Astrocyte (in vitro differentiated cells and primary cell): Measurements from ENCODE around the gene CPNE6.
"Not testable (repeated sequence)": the region's sequence is repeated elsewhere in the genome, so short reads cannot be mapped to it uniquely, and the experiment has no call there.

Experiments used
- EZH2 ChIP-seq: IDR thresholded peaks from 2 replicates; pipeline ENCODE4 v1.6.1; 2012; ENCODE audit warnings: mild to moderate bottlenecking, low read length, inconsistent platforms; ENCODE audit not compliant: insufficient read depth
- TF ChIP-seq, protein P1 (sequence below): IDR thresholded peaks from 2 replicates; pipeline ENCODE4 v1.5.1; 2011; ENCODE audit warnings: low read depth, mild to moderate bottlenecking, inconsistent platforms, low read length, moderate library complexity; ENCODE audit not compliant: insufficient read depth

DNA sequence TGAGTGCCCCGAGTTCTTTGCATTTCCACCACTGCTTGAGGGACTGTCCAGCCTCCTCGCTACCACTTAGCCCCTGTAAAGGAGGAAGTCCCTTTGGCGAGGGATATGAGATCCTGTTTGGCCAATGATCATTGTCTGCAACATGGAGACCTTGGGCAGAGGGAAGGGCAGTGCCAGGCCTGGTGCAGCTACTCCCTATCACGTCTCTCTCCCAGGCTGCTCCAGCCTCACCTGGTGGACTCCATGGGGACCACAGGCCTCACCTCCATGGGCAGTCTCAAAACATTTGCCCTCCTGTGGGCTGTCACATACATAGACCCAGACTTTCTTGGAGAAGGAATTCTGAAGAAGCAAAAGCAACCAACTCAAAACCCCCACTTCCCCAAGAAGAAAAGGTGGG, 35.6 kb upstream of the CPNE6 start:
- TF ChIP-seq, protein P1, sequence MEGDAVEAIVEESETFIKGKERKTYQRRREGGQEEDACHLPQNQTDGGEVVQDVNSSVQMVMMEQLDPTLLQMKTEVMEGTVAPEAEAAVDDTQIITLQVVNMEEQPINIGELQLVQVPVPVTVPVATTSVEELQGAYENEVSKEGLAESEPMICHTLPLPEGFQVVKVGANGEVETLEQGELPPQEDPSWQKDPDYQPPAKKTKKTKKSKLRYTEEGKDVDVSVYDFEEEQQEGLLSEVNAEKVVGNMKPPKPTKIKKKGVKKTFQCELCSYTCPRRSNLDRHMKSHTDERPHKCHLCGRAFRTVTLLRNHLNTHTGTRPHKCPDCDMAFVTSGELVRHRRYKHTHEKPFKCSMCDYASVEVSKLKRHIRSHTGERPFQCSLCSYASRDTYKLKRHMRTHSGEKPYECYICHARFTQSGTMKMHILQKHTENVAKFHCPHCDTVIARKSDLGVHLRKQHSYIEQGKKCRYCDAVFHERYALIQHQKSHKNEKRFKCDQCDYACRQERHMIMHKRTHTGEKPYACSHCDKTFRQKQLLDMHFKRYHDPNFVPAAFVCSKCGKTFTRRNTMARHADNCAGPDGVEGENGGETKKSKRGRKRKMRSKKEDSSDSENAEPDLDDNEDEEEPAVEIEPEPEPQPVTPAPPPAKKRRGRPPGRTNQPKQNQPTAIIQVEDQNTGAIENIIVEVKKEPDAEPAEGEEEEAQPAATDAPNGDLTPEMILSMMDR = not testable (repeated sequence)
- not testable (repeated sequence) for TF ChIP-seq EZH2
